Right renal cortex interstitium (tissue), 3 donors: ENCODE measurements around the gene PHF21B. TPM values are rescaled to one million over a fixed set of nuclear protein-coding genes. Genes with fewer than 3 reads are reported as not detected.
"Not testable (repeated sequence)": the region's sequence is repeated elsewhere in the genome, so short reads cannot be mapped to it uniquely, and the experiment has no call there.

ENCODE experiments used
- DNase-seq, 3 donors: peaks; one replicate each; pipeline ENCODE4 v3.0.0-alpha.2; 2013; ENCODE audit warnings: low read depth in 3 of 3, low spot score in 2 of 3
- polyA plus RNA-seq, 3 donors: library from polyadenylated mRNA; unstranded; fragments of 120-200 nt; gene quantifications; one replicate each; pipeline ENCODE4 v1.2.1, GENCODE V29; 2013; ENCODE audit not compliant: insufficient read length in 3 of 3

Gene PHF21B
- polyA plus RNA-seq, 3 donors, result 3.0 to 4.2 (median 3.1) TPM

- DNase-seq, result no peak
Observed at GRCh38 chr22:44882226-44882905, 127.4 kb downstream of the PHF21B start.

- no peak for DNase-seq
Observed at GRCh38 chr22:44881624-44882023, 128.2 kb downstream of the PHF21B start.

GRCh38 chr22:44880610-44881290 is 129.1 kb downstream of the PHF21B start:
- no peak for DNase-seq

- DNase-seq, result no peak
Observed at GRCh38 chr22:44879301-44879680, 130.5 kb downstream of the PHF21B start.

- no peak for DNase-seq
Observed at GRCh38 chr22:44878483-44879300, 131.1 kb downstream of the PHF21B start.

- no peak for DNase-seq
Observed at GRCh38 chr22:44876921-44877320, 132.9 kb downstream of the PHF21B start.

GRCh38 chr22:44871782-44872181 is 138.0 kb downstream of the PHF21B start:
- DNase-seq, result no peak

GRCh38 chr22:44870021-44870420 is 139.8 kb downstream of the PHF21B start:
- no peak for DNase-seq

GRCh38 chr22:44869196-44869595 is 140.6 kb downstream of the PHF21B start:
- DNase-seq, result no peak

- DNase-seq, result no peak
Observed at GRCh38 chr22:44865193-44866057, 144.4 kb downstream of the PHF21B start.

- no peak for DNase-seq
Observed at GRCh38 chr22:44862981-44863860, 146.6 kb downstream of the PHF21B start.

- DNase-seq, result no peak
Observed at GRCh38 chr22:44862281-44862680, 147.5 kb downstream of the PHF21B start.

- DNase-seq, result no peak
Observed at GRCh38 chr22:44861245-44861644, 148.6 kb downstream of the PHF21B start.

GRCh38 chr22:44860311-44860710 is 149.5 kb downstream of the PHF21B start:
- DNase-seq, result no peak

GRCh38 chr22:44859641-44860040 is 150.2 kb downstream of the PHF21B start:
- DNase-seq, result no peak

- DNase-seq, result not testable (repeated sequence)
Observed at GRCh38 chr22:44858819-44859218, 151.0 kb downstream of the PHF21B start.

- no peak for DNase-seq
Observed at GRCh38 chr22:44855855-44856254, 153.9 kb downstream of the PHF21B start.

- not testable (repeated sequence) for DNase-seq
Observed at GRCh38 chr22:44854641-44855040, 155.2 kb downstream of the PHF21B start.

GRCh38 chr22:44850946-44851345 is 158.9 kb downstream of the PHF21B start:
- DNase-seq, result no peak
